Fibroblast of lung (primary cell): ENCODE measurements around the gene SAMD7.

Source experiments
- EZH2 ChIP-seq: IDR thresholded peaks from 2 replicates; pipeline ENCODE4 v1.5.1; 2012; ENCODE audit warnings: low read length, control low read depth, mild to moderate bottlenecking; ENCODE audit errors: missing control alignments
- TF ChIP-seq, protein P1 (sequence below), 2 donors: IDR thresholded peaks in 1 of 2; conservative IDR thresholded peaks in 1 of 2; 1 replicate in 1 of 2; 2 replicates in 1 of 2; pipeline ENCODE4 v1.5.1; 2011 to 2012; ENCODE audit warnings: low read length in 2 of 2, control low read depth in 1 of 2, inconsistent platforms in 1 of 2, low read depth in 1 of 2, mild to moderate bottlenecking in 1 of 2

DNA sequence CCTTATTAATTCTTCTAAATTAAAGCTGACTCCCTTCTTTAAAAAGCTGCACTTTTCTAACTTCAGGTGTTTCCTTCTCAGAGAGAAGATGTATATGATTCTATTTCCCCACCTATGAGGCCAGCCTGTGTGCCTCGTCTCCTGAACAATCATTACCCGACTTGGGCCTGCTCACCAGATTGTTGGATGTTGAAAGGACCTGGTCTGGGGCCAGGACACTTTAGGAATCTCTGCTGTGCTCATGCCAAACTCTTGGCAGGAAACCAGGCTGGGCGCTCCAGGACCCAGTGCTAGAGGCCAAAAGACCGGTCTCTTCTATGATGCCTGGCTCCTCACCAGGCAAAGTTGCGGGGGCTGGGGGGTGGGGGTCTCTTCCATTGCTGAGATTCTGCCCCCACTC is 24.7 kb upstream of the SAMD7 start:
- TF ChIP-seq, protein P1, sequence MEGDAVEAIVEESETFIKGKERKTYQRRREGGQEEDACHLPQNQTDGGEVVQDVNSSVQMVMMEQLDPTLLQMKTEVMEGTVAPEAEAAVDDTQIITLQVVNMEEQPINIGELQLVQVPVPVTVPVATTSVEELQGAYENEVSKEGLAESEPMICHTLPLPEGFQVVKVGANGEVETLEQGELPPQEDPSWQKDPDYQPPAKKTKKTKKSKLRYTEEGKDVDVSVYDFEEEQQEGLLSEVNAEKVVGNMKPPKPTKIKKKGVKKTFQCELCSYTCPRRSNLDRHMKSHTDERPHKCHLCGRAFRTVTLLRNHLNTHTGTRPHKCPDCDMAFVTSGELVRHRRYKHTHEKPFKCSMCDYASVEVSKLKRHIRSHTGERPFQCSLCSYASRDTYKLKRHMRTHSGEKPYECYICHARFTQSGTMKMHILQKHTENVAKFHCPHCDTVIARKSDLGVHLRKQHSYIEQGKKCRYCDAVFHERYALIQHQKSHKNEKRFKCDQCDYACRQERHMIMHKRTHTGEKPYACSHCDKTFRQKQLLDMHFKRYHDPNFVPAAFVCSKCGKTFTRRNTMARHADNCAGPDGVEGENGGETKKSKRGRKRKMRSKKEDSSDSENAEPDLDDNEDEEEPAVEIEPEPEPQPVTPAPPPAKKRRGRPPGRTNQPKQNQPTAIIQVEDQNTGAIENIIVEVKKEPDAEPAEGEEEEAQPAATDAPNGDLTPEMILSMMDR (conservative IDR thresholded peaks at IDR 0.05 in 1 of 2, IDR thresholded peaks at IDR 0.05 in 1 of 2; ENCODE audit: low read depth in 1 of 2, low read length in 2 of 2): no peak
- TF ChIP-seq EZH2: no peak
